ENCODE data around the gene EEF1A2.
A peak's percentile ranks its signal among the peaks of the same experiment; 100 is the strongest.

Gene EEF1A2

GRCh38 chr20:63536997-63537524 is 38.2 kb upstream of the EEF1A2 start, which contains the start of gene PTK6:
TSS of gene PTK6 (minus strand) at chr20:63537376. CDS start at chr20:63537314, 62 bp downstream.
- no peak for DNase-seq

GRCh38 chr20:63536241-63536977 is 37.5 kb upstream of the EEF1A2 start:
- no peak for DNase-seq

- no peak for DNase-seq
Observed at GRCh38 chr20:63534831-63535651, 36.2 kb upstream of the EEF1A2 start.

- DNase-seq, result no peak
Observed at GRCh38 chr20:63534427-63534830, 35.5 kb upstream of the EEF1A2 start.

- no peak for DNase-seq
Observed at GRCh38 chr20:63533871-63534393, 35.0 kb upstream of the EEF1A2 start.

- DNase-seq, result no peak
Observed at GRCh38 chr20:63533388-63533787, 34.5 kb upstream of the EEF1A2 start.

- no peak for DNase-seq
Observed at GRCh38 chr20:63532449-63532971, 33.6 kb upstream of the EEF1A2 start.

GRCh38 chr20:63531686-63532448 is 33.0 kb upstream of the EEF1A2 start:
- no peak for DNase-seq

GRCh38 chr20:63530788-63531160 is 31.9 kb upstream of the EEF1A2 start:
- no peak for DNase-seq

- no peak for DNase-seq
Observed at GRCh38 chr20:63529861-63530787, 31.2 kb upstream of the EEF1A2 start.

GRCh38 chr20:63529180-63529860 is 30.4 kb upstream of the EEF1A2 start:
- DNase-seq, result no peak

GRCh38 chr20:63527184-63527583 is 28.3 kb upstream of the EEF1A2 start:
- no peak for DNase-seq

GRCh38 chr20:63525971-63526370 is 27.1 kb upstream of the EEF1A2 start:
- DNase-seq, result no peak

- no peak for DNase-seq
Observed at GRCh38 chr20:63525185-63525584, 26.3 kb upstream of the EEF1A2 start.

- no peak for DNase-seq
Observed at GRCh38 chr20:63522981-63523611, 24.2 kb upstream of the EEF1A2 start.

GRCh38 chr20:63522091-63522868 is 23.4 kb upstream of the EEF1A2 start:
- DNase-seq, result no peak

- no peak for DNase-seq
Observed at GRCh38 chr20:63521602-63522001, 22.7 kb upstream of the EEF1A2 start.

- peak; percentile 59 for DNase-seq
Observed at GRCh38 chr20:63520934-63521601, 22.2 kb upstream of the EEF1A2 start.

GRCh38 chr20:63520504-63520933 is 21.6 kb upstream of the EEF1A2 start, which contains the start of gene PPDPF:
TSS of gene PPDPF (plus strand) at chr20:63520765. CDS start at chr20:63521309, 544 bp downstream.
- DNase-seq, result peak; percentile 81
